Loucy (cell line): ENCODE measurements around the gene RTBDN.

Experiments used
- CTCF ChIP-seq: fragments of 200-600 bp; sonication (generic); conservative IDR thresholded peaks from 2 replicates; pipeline ENCODE4 v1.5.1; 2014; ENCODE audit warnings: mild to moderate bottlenecking, antibody characterized with exemption, low read length
- EZH2phosphoT487 ChIP-seq: fragments of 200-600 bp; IDR thresholded peaks from 2 replicates; pipeline ENCODE4 v1.6.1; 2018; ENCODE audit warnings: antibody characterized with exemption, mild to moderate bottlenecking, moderate library complexity, borderline replicate concordance

GRCh38 chr19:12804051-12804450 lies 30.3 kb downstream of the RTBDN start:
- TF ChIP-seq CTCF (no peak), EZH2phosphoT487 (no peak)
